SU-DHL-6 (cell line): ENCODE results near the gene CFDP1.

Experiments
- EZH2phosphoT487 ChIP-seq: fragments of 200-600 bp; sonication (generic), shearing (Covaris generic); conservative IDR thresholded peaks from 2 replicates; pipeline ENCODE4 v1.6.1; 2018; ENCODE audit warnings: mild to moderate bottlenecking, antibody characterized with exemption, low read length, moderate library complexity, mixed read lengths
- TF ChIP-seq, protein P1 (sequence below): fragments of 200-600 bp; sonication (generic); IDR thresholded peaks from one replicate; pipeline ENCODE4 v1.5.1; 2017; ENCODE audit warnings: antibody characterized with exemption, mild to moderate bottlenecking, low read length, moderate library complexity; ENCODE audit not compliant: insufficient read depth, poor library complexity, severe bottlenecking

DNA sequence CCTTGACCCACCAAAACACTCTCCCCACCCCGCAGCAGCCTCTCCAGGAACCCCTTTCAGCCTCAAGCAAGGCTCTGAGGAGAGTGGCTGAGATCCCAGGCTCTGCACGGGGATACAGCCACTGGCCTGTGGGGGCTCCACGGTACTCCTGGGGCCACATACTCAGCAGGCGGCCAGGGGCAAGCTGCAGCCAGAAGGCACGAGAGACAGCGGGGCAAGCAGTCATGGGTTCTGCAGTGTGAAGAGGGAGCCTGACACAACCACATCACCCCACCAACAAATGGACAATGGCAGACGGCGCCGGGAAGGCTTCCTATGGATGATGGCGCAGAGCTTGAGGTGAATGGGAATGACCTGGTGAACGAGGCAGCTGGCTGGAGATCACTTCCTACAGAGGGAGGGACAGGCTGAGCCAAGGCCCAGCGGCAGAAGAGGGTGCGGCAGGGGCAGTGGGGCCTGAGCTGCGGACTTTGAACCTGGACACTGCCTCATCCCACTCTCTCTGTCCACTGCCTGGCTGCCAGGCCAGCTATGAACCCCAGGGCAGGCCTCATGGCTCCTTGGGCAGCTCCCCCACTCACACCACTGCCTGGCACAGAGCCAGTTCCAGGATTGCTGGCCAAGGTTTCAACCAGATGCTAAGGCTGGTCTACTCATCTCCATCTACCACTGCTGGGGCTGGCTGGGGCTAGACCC is 171.1 kb downstream of the CFDP1 start:
- TF ChIP-seq, protein P1, sequence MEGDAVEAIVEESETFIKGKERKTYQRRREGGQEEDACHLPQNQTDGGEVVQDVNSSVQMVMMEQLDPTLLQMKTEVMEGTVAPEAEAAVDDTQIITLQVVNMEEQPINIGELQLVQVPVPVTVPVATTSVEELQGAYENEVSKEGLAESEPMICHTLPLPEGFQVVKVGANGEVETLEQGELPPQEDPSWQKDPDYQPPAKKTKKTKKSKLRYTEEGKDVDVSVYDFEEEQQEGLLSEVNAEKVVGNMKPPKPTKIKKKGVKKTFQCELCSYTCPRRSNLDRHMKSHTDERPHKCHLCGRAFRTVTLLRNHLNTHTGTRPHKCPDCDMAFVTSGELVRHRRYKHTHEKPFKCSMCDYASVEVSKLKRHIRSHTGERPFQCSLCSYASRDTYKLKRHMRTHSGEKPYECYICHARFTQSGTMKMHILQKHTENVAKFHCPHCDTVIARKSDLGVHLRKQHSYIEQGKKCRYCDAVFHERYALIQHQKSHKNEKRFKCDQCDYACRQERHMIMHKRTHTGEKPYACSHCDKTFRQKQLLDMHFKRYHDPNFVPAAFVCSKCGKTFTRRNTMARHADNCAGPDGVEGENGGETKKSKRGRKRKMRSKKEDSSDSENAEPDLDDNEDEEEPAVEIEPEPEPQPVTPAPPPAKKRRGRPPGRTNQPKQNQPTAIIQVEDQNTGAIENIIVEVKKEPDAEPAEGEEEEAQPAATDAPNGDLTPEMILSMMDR, result no peak
- no peak for TF ChIP-seq EZH2phosphoT487
